HuH-7.5 (cell line): Measurements from ENCODE around the gene PRDM16.

Experiments
- DNase-seq: peaks from one replicate; pipeline ENCODE4 v3.0.0; 2011; ENCODE audit warnings: low spot score

Gene PRDM16

GRCh38 chr1:3032371-3033039 lies 36.5 kb upstream of the PRDM16 start:
- DNase-seq: no peak

- DNase-seq: no peak
These were observed 35.8 kb upstream of the PRDM16 start for GRCh38 chr1:3033040-3033789.

- DNase-seq: no peak
These were observed 35.3 kb upstream of the PRDM16 start for GRCh38 chr1:3033790-3034090.

GRCh38 chr1:3034162-3034561 lies 34.8 kb upstream of the PRDM16 start:
- no peak for DNase-seq

GRCh38 chr1:3034728-3035562 lies 34.1 kb upstream of the PRDM16 start:
- no peak for DNase-seq

GRCh38 chr1:3035563-3036446 lies 33.2 kb upstream of the PRDM16 start:
- no peak for DNase-seq

DNA sequence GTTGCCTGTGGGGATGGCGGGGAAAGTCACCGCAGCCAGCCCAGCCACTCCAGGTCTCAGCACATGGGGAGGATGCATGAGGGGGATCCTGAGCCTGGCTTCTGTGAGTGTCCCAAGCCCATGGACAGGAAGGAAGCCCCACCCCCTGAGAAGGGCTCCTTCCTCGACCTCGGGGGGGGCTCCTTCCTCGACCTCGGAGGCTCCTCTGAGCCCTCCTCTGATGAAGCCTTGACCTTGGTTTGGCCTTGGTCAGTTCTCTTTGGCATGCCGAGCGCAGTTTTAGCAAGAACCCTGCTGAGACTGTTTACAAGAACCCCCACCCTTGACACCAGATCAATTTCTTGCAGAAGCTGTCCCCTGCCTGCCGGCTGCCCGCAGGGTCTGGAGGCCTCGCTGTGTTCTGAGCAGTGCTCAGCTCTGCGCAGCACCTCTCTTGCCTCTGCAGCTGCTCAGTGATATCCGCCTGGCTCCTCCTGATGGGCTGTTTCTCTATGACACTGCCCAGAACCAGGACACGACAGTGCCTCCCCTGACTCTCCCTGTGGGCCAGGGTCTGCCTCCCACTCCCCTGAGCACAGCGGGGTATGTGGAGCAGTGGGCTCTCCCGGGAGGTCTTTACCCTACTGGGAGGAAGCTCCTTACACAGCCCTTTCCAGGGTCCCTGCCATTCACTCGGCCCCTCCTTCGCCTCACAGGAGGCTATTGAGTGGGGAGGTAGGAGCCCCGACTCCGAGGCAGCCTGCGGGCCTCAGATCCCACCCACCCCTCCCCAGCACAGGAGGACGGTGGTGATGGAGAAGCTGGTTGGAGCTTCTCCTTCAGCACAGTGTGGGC lies 32.3 kb upstream of the PRDM16 start:
- no peak for DNase-seq

DNA sequence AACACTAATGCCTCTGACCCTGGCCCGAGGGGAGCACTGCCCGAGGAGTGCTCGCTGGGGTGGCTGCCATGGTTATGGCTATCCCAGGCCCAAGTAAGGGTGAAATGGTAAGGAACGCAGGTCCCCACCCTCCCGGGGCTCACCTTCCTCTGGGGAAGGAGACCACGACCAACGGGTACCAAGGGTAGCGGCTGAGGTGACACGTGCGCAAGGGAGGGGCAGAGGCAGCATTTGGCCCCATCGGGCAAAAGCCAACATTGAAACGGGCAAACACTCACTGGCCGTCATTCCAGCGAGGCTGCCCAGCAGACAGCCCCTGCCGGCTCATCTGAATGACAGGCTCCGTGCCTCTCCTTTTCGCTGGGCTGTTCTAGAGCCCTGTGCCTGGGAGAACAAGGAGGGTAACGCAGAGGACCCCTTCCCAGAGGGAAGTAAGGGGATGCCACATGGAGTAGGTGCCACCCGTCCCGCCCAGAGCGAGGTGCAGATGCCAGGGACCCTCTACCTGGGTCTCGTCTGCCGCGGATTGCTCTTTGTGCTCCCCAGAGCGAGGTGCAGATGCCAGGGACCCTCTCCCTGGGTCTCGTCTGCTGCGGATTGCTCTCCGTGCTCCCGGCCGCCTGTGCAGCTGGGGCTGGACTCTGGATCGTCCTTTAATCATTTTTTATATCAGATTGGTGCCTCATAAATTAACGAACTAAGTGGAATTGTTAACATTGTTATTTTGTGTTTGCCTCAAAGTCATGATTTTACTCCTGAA lies 31.5 kb upstream of the PRDM16 start:
- DNase-seq: no peak

- DNase-seq: no peak
These were observed 30.9 kb upstream of the PRDM16 start for GRCh38 chr1:3038113-3038551.

DNA sequence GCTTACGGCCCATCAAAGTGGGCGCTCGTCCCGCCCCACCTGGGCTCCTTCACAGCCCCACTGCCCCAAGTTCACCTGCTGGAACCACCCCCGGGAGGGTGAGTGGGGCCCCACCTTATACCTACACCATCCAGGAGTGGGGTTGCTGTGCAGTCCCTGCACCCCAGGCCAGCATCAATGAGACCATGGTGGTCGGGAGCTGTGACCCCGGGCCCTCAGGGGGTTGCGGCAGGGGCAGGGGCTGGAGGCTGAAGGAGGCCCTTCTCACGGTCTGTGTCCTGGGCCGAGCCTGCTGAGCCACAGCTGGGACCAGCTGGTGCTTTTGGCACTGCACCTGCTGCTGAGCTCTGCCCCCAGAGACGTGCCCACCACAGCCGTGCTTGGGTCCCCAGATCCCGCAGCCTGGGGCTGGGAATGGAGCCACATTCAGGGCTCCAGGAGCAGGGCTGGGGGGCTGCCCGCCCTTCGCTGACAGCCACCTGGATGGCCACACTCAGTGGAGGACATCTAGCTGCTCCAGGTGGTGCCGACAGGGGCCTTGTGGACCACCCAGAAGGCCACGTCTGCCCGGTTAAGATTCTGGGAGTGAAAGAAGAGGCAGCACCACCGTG lies 30.3 kb upstream of the PRDM16 start:
- no peak for DNase-seq

DNA sequence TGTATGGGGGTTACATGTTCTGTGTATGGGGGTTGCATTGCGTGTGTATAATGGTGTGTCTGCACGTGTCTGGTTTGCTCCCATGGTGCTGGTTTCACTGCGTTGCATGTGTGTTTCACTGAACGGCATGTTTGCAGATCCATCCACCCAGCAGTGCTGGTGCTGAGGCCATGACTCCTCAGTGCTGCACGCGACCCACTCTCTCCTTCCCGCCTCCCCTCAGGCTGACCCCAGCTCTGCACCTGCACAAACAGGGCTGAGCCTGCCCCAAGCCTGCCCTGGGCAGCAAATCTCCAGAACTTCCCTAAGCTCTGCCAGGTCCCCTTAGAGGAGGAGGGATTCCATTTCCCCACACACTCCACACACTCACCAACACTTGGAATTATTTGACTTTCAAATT lies 29.0 kb upstream of the PRDM16 start:
- DNase-seq: no peak

DNA sequence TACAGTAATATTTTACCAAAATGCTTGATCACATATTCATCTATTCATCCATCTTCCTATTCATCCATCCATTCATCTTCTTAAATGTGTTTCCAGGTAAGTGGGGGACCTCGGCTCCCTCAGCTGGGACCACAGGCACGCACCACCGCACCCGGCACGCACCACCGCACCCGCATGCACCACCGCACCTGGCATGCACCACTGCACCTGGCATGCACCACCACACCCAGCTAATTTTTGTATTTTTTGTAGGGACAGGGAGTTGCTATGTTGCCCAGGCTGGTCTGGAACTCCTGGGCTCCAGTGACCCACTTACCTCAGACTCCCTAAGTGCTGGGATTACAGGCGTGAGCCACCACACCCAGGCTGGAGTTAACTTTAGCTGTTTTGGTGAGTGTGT lies 26.5 kb upstream of the PRDM16 start:
- no peak for DNase-seq

- no peak for DNase-seq
These were observed 19.8 kb upstream of the PRDM16 start for GRCh38 chr1:3049164-3049563.

DNA sequence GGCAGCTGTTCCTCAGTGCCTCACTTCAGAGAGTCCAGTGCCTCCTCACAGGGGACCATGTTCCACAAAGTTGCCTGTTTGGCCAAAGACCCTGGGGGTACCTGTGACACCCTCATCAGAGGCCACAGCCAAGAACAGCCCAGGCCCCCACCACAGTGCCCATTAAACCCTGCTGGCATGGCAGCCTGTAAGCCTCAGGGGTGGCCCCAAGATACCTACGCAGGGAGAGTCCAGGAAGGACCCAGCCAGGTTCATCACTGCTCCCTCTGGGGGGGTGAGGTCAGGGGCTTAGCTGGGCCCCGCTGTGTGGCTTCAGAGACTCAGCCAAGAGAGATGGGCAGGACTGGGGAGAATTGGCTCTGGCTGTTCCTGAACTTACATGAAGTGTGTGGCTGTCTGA lies 19.1 kb upstream of the PRDM16 start:
- DNase-seq: no peak

DNA sequence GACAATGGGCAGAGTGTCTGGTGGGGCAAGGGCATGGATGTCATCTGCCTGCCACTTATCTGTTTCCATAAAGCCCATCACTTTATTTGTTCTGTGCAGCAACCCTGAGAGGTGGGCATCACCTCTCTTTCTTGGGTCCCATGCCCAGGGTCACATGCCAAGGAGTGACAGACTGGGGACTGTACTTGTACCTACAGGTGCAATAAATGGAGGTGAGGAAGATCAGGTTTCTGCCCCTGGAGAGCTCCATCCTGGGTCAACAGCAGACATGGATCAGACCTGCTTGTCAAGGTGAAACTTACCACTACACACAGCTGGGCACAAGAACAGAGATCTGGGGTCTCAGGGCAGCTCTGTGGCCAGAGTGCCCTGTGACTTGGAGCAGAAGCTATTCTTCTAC lies 18.4 kb upstream of the PRDM16 start:
- no peak for DNase-seq

GRCh38 chr1:3051270-3052268 lies 17.4 kb upstream of the PRDM16 start:
- no peak for DNase-seq

GRCh38 chr1:3052501-3052900 lies 16.5 kb upstream of the PRDM16 start:
- DNase-seq: no peak

GRCh38 chr1:3053366-3053980 lies 15.5 kb upstream of the PRDM16 start:
- DNase-seq: no peak
